GM06990 (cell line): ENCODE results near the gene MAP4K1.

Experiments
- DNase-seq: peaks from one replicate; pipeline ENCODE4 v3.0.0-alpha.2; 2011; ENCODE audit not compliant: insufficient read length; ENCODE audit errors: extremely low read depth
- H3K27me3 ChIP-seq: replicated peaks from 2 replicates; pipeline ENCODE4 v1.6.0; 2011; ENCODE audit warnings: low read length; ENCODE audit not compliant: control insufficient read depth, insufficient read depth
- H3K36me3 ChIP-seq: 2 replicates; pipeline ENCODE4 v1.5.1; 2011; ENCODE audit warnings: low read length; ENCODE audit not compliant: control insufficient read depth, insufficient read depth
- H3K4me3 ChIP-seq: replicated peaks from 2 replicates; pipeline ENCODE4 v1.5.1; 2011; ENCODE audit warnings: low read depth, mild to moderate bottlenecking, control low read depth, low read length
- CTCF ChIP-seq: IDR thresholded peaks from 2 replicates; pipeline ENCODE4 v1.5.1; 2011; ENCODE audit warnings: low read length, control low read depth, mild to moderate bottlenecking, inconsistent platforms; ENCODE audit not compliant: insufficient read depth, poor library complexity, severe bottlenecking

Gene MAP4K1

GRCh38 chr19:38642176-38642575 lies 24.4 kb upstream of the MAP4K1 start:
- Histone ChIP-seq H3K4me3 (no peak overlapping the region), H3K36me3 (no peaks in the 10 kb centered on the region; the same call in 1 of the 2 replicates), H3K27me3 (no peaks in the 10 kb centered on the region)
- no peak for DNase-seq
- no peak for TF ChIP-seq CTCF

- H3K27me3 ChIP-seq: no peaks in the 10 kb centered on the region
- peaks cover 3% of the 10 kb centered on the region for H3K36me3 ChIP-seq
- DNase-seq: no peak
- no peak overlapping the region for H3K4me3 ChIP-seq
- TF ChIP-seq CTCF: no peak
These were observed 22.6 kb upstream of the MAP4K1 start for GRCh38 chr19:38640368-38640767.

GRCh38 chr19:38639679-38640078 lies 21.9 kb upstream of the MAP4K1 start:
- H3K36me3 ChIP-seq: peaks cover 9% of the 10 kb centered on the region
- TF ChIP-seq CTCF: no peak
- H3K4me3 ChIP-seq: no peak overlapping the region
- H3K27me3 ChIP-seq: no peaks in the 10 kb centered on the region
- no peak for DNase-seq

- H3K4me3 ChIP-seq: no peak overlapping the region
- no peak for DNase-seq
- no peaks in the 10 kb centered on the region for H3K27me3 ChIP-seq
- peaks cover 10% of the 10 kb centered on the region for H3K36me3 ChIP-seq
- no peak for TF ChIP-seq CTCF
These were observed 20.7 kb upstream of the MAP4K1 start for GRCh38 chr19:38638461-38638860.

- TF ChIP-seq CTCF: no peak
- peaks cover 13% of the 10 kb centered on the region for H3K36me3 ChIP-seq
These were observed 18.0 kb upstream of the MAP4K1 start for GRCh38 chr19:38635483-38636399.

More at GRCh38 chr19:38635483-38636399, 18.0 kb upstream of the MAP4K1 start:
- H3K27me3 ChIP-seq: no peaks in the 10 kb centered on the region
- H3K4me3 ChIP-seq: no peak overlapping the region
- DNase-seq: no peak
